Ramos (cell line): ENCODE data around the gene TMEM184B.

Experiments
- in situ Hi-C: fragments of 300-500 bp; cut with MboI; formaldehyde crosslinking; loops from one replicate; pipeline ENCODE4 v1.14.3; 2022; ENCODE audit warnings: low sequenced_read_pairs; ENCODE audit not compliant: unreplicated experiment

Gene TMEM184B

DNA sequence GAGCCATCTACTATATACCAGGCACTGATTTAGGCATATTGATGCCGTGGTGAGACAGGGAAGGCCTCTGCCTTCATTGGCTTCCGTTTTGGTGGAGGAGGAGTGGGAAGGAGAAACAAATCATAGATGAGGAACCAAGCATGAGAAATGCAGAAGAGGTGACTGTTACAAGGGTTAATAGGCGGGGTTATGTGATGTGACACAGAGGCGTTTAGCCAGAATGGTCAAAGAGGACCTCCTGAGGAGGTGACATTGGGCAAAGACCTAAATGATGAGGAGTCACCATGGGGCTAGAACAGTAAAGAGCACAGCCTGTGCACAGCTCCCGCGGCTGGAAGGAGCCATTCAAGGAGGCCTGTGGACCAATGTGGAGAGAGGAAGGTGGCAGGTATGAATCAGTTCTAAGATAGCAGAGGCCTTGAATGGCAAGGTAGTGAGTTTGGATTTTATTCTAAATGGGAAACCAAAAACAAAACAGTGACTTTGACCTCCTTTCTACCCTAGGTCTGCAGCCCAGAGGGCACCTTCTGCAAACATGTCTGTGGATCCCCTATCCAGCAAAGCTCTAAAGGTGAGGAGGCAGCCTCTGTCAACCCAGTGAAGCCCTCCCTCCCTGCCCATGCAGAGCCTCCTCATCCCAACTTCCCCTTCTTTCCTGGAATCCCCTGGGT lies 59.4 kb downstream of the TMEM184B start:
- in situ Hi-C loops = no loop called here

DNA sequence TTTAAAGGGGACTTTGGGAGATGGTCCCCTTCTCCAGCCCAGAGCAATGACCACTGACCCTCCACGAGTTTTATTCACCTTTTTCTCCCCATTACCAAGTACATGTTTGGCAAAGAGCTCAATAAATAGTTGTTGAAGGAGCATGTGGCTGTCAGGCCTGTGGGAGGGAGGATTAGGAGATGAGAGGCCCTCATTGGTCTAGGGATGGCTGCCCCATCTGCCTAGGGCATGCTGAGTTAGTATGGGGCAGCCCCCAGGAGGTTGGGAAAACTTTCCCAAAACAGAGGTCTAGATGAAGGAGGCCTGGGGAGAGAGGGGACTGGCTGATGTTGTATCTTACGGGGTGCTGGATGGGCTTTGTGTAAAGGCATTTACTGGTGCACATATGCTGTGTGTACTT lies 60.4 kb downstream of the TMEM184B start:
- in situ Hi-C loops = no loop called here

DNA sequence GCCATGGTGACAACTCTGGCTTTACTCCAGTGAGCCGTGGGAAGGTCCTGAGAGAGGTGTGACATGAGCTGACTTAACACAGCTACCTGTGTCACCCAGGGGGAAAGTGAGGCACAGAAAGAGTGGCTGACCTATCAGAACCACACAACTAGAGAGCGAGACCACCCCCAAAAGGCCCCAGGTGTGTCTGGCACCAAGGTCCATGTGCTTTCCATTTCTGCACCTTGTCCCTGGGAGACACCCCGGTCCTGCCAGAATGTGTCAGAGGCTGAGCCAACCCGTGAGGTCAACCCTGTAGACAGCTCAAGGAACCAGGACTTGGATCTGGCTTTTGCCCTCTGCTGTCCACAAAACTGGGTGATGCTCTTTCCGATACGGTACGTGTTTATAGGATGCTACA lies 61.3 kb downstream of the TMEM184B start:
- in situ Hi-C loops = no loop called here

- in situ Hi-C loops = no loop called here
These were observed 64.2 kb downstream of the TMEM184B start for GRCh38 chr22:38208551-38208968.

DNA sequence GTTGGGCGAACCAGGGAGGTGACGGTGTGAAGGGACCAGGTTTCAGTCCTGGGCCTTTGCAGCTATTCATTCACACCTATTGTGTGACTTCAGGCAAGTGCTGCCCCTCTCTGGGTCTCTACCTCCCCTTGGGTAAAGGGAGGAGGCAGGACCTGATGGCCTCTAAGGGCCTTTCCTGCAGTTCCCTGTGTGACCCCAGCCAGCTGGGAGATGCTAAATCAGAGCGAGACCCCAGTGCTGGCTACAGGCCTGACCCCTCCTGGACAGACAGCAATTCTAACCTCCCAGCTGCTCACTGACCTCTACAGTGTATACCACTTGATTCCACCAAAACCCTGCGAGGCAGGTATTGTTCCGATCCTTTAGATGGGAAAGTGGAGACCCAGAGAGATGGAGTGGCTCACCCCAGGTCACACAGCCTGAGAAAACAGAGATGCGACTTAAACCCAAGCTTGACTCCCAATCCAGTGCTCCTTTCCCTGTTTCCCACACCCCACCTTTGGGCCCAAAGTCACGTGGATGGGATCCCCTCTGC lies 64.8 kb downstream of the TMEM184B start:
- in situ Hi-C loops = no loop called here

GRCh38 chr22:38205261-38206128 lies 67.3 kb downstream of the TMEM184B start:
- in situ Hi-C loops = no loop called here

- in situ Hi-C loops = no loop called here
These were observed 68.0 kb downstream of the TMEM184B start for GRCh38 chr22:38204784-38205183.

DNA sequence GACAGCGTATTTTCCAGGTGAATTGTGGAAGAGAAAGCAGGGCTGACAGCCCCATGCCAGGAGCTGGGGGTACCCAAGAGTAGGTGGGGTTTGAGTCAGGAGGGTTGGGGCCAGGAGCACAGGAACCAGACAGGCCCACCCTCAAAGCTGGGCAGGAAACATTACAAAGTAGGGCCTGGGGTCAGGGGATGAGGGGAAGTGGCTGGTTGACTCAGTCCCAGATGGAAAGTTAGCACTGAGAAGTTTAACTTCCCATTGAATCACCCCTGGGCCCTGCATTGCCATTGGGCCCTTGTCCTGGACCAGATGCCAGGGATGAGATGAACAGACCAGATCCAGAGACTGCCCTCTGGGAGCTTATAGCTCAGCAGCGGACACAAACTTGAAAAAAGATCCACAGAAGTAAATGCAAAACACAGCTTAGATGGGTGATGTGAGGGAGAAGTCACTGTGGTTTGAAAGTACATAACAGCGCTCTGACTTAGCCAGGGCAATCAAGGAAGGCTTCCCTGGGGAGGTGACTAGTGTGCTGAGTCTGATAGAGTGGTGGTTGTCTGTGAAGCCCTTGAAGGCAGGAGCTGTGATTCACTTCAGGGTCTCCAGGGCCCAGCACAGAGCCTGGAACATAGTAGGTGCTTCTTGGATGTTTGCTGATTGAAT lies 68.8 kb downstream of the TMEM184B start:
- in situ Hi-C loops = no loop called here

DNA sequence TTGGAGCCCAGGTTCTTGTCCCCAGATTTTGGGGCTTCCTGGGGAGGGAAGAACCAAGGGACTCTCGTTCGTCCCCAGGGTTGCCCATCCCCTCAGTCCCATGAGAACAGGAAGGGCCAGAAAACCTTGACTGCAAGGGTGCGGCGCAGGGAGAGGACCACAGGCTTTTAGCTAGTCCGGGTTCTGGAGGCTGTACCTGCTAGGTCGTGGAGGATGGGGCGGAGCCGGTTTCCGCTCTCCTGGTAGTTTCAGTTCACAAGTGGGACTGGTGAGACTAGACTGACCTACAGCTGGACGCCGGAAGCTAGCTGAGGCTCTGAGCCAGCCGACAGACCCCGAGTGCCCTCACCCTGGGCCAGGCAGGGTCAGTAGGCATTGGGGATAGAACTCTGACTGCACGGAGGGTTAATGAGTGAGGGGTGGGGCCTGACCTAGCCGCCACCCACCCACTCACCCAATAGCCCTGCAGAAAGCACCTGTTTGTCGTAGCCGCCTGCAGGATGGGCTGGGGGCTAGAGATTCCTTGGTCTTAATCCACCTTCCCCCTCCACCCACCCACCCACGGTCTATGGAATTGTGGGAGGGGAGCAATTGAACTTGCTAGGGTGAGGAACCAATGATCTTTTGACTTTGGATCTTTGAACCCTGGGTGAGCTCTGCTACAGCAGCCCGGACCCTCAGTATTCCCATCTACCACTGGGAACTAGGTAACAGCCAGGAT lies 69.6 kb downstream of the TMEM184B start:
- in situ Hi-C loops = no loop called here

DNA sequence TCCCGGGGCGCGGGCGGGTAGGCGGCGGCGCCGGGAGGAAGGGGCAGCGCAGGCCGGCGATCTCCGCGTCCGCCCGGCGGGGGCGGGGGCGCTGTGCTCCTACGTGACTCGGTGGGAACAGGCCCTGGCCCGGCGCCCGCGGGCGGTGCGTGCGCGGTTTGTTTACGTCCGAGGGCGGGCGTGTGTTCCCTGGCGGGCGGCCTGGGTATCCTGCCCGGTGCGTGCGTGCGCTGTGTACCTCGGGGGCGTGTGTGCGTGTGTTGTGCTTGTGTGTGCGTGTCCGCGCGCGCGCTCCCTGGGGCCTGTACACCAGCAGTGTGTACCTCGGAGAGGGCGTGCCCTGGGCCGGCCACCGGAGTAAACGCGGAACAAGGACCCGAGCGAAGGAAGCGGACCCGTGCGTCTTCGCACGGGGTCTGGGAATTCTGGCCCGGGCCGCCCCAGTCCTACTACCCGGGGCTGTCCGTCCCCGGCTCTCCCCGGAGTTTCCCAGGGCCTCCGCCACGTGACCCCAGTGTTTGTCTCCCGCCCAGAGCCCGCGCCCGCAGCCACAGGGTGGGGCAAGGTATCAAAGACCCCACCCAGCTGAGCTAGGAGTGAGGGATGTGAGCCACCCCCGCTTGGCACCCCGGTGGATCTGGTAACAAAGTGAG lies 70.2 kb downstream of the TMEM184B start:
- in situ Hi-C loops = no loop called here

DNA sequence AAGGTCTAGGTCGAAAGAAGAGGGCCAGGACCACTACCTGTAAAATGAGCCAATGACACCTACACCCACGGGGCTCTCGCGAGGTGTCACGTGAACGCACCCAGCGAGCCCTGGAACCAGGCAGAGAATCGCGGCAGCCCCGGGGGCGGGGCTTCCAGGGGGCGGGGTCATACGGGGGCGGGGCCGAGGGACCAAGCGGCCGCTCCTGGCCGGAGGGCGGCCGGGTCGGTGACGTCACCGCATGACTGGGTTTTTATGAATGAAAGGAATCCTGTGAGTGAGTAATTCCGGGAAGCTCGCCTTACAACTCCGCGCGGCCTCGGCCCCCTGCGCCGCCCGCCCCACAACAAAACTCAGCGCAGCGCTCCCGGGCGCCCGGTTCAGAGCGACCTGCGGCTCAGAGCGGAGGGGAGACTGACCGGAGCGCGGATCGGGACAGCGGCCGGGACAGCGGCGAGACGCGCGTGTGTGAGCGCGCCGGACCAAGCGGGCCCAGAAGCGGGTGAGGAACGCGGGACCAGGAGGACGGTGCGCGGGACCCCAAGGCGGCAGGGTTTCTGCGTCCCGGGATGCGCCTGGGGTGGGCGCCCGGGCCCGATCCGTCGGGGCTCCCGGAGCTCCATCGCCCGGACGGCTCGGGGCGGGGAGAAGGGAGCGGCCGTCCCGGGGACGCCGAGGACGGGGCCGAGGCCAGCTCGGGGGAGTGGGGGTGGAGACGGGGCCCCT lies 70.9 kb downstream of the TMEM184B start, which contains the start of gene MAFF:
Gene MAFF, plus strand, starts transcription at position 284 of the 726 bp plus-strand sequence. CDS start 11,860 bp downstream, outside the sequence.
- in situ Hi-C loops = no loop called here

GRCh38 chr22:38201371-38201710 lies 71.5 kb downstream of the TMEM184B start:
- in situ Hi-C loops = no loop called here

GRCh38 chr22:38199826-38200559 lies 72.8 kb downstream of the TMEM184B start:
- in situ Hi-C loops = no loop called here

DNA sequence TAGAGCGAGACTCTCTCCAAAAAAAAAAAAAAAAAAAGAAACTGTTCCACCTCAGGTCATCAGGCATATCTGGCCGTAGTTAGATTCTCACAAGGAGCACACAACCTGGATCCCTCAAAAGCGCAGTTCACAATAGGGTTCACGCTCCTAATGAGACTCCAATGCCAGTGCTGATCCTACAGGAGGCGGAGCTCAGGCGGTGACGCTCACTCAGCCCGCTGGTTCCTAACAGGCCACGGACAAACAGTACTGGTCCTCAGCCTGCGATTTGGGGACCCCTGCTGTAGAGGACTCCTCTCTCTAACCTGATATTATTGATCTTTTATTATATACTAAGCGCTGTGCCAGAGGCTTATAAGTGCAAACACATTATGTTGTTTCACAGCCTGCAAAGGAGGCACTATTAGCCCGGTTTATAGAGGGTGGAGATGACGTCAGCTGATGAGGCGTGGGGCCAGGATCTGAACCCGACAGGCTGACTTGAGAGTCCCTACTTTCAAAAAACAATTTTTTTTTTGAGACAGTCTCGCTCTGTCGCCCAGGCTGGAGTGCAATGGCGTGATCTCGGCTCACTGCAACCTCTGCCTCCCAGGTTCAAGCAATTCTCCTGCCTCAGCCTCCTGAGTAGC lies 75.9 kb downstream of the TMEM184B start:
- in situ Hi-C loops = no loop called here

- in situ Hi-C loops = no loop called here
These were observed 79.2 kb downstream of the TMEM184B start for GRCh38 chr22:38193580-38193979.

- in situ Hi-C loops = no loop called here
These were observed 80.3 kb downstream of the TMEM184B start for GRCh38 chr22:38192475-38192863.

- in situ Hi-C loops = no loop called here
These were observed 80.9 kb downstream of the TMEM184B start for GRCh38 chr22:38191731-38192474.
